HT1080 (cell line): ENCODE results near the gene APOBEC4. TPM values are rescaled to one million over a fixed set of nuclear protein-coding genes. Genes with fewer than 3 reads are reported as not detected.
"Not testable (repeated sequence)": the region's sequence is repeated elsewhere in the genome, so short reads cannot be mapped to it uniquely, and the experiment has no call there.

ENCODE experiments used
- DNase-seq: peaks from one replicate; pipeline ENCODE4 v3.0.0-alpha.2; 2015; ENCODE audit warnings: low read depth
- total RNA-seq: library from RNA; depleted of rRNA; stranded (reverse); fragments of >200 nt; shearing (Covaris generic); gene quantifications from 2 replicates; pipeline ENCODE4 v1.2.3, GENCODE V29; 2014

APOBEC4 gene
- total RNA-seq, 1 experiment from 2014 or later = not detected

DNA sequence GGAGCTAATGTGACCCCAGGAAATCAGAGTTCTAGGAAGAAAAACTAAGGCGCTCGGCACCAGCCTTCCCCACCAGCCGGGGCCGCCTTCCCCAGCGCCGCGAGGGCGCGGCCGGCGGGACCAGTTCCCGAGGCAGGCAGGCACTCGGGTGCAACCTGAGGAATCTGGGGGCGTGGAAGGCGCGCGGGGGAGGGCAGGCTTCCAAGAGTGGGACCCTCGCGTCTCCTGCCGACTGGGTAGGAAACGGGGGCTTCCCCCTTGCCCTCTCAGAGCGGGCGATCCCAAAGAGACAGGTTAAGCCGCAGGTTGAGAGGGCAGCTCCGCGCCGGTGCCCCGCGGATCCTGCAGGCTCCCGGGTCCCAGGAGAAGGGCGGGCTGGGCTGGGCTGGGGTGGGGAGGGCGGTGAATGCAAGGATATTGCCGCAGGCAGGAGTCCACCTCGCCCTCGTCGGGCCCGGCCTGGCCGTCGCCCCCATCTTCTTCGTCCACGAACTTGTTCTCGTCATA is 18.0 kb downstream of the APOBEC4 start:
- peak; percentile 10 for DNase-seq

- no peak for DNase-seq
Observed at GRCh38 chr1:183634429-183635065, 18.6 kb downstream of the APOBEC4 start.

- peak; percentile 90 for DNase-seq
Observed at GRCh38 chr1:183633676-183634343, 19.3 kb downstream of the APOBEC4 start.

- peak; percentile 46 for DNase-seq
Observed at GRCh38 chr1:183632964-183633363, 20.2 kb downstream of the APOBEC4 start.

DNA sequence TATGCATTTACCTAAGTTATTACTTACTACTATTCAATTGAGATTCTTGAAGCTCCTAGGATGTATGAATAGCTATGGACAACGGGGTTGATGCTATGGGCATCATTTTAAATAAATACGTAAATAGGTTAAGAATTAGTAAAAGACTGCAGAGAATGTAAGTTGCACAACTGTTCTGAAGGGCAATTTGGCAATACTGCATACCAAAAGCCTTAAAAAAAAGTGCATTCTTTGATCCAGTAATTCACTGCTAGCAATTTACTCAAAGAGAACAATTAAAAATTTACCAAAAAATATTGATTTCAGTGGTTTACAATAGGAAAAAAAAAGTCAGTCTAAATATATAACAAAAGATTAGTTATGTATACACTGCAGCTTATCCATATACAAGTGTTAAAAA is 21.0 kb downstream of the APOBEC4 start:
- DNase-seq = no peak

- no peak for DNase-seq
Observed at GRCh38 chr1:183630748-183631147, 22.4 kb downstream of the APOBEC4 start.

DNA sequence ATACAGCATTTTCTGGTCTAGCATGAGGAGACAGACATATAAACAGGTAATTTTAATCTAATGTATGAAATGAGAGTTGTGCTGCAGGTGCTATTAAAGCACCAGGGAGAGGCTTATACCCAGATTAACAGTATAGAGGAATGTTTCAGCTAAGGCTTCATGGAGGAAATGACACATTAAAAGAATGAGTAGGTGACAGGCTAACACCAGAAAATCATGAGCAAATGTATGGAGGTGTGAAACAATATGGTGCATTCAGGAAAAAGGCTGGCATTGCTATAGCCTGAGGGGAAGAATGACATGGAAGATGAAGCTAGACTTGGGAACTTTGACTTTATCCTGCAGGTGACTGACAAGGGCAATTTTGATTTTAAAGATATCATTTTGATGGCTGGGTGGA is 24.6 kb downstream of the APOBEC4 start:
- peak; percentile 40 for DNase-seq

DNA sequence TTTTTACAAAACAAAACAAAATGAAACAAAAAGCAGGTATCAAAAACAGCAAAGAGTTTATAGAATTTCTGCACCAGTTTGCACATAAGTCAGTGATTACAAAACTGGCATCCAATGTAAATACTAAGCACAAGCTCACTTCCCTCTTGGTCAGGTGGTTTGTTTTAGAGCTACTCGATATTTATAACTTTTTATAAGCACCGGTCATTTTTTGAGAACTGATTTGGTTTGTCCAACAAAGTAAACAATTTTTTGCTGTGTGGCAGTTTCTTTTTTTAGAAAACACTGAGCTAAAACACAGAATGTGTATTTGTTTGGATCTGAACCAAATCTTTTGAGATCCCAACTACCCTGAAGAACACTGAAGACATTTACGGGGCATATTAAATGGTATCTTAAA is 26.9 kb downstream of the APOBEC4 start:
- not testable (repeated sequence) for DNase-seq

DNA sequence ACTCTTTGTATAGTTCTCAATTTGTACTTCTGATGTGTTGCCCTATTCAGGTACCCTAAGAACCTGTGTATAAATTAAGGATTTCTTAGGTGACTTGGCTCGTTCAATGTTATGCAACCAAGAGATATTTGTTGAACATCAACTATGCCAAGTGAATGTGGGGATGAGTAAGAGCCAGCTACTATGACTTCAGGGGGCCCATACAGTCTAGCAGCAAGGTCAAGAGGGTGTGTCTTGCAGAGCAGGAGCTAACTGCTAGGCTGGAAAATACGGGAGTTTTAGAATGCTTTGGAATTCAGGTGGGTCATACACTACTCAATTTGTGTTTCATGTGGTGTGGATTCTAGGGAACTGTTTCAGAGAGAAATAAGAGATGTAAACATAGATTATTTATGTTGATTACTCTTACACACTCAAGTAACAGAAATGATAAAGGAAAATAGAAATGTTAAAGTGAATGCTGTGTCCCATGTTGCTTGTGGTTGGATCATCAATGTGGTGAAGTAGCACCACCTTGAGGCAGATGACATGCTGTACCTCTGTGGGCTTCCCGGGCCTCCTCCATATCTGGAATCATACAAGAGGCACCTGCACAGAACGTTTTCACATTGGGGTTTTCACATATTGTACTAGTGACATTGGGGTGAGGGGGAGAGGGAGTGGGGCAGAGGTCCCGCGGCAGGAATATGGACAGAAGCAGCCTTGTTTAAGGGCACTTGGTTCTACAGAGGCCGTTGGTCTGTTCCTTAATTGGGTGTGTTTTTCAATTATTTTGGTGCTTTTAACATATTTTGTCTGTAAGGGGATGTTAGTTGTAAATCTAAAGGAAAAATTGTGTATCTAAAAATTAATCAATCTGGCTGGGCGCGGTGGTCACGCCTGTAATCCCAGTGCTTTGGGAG is 30.0 kb downstream of the APOBEC4 start:
- DNase-seq = peak; percentile 67

GRCh38 chr1:183622013-183622412 is 31.1 kb downstream of the APOBEC4 start:
- no peak for DNase-seq

DNA sequence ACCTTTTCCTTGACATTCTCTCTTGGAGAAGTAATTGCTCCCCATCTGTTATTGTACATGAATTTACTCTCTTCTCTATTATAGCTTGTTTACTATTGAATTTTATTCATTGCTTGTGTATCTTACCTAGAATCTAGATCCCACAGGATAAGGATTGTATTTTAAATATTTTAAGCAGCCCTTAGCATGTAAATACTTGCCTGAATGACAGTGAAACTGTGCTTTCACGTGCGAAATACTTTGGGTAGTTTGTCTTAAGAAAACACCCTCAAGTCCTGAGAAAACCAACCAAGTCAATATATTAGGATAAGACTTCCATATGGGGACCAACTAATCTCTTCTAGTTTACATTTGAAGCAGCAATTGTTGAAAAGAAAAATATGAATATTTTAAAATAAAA is 32.8 kb downstream of the APOBEC4 start:
- no peak for DNase-seq

GRCh38 chr1:183619781-183620180 is 33.3 kb downstream of the APOBEC4 start:
- no peak for DNase-seq

- DNase-seq = not testable (repeated sequence)
Observed at GRCh38 chr1:183618202-183618601, 34.9 kb downstream of the APOBEC4 start.

GRCh38 chr1:183612975-183613374 is 40.1 kb downstream of the APOBEC4 start:
- DNase-seq = not testable (repeated sequence)

DNA sequence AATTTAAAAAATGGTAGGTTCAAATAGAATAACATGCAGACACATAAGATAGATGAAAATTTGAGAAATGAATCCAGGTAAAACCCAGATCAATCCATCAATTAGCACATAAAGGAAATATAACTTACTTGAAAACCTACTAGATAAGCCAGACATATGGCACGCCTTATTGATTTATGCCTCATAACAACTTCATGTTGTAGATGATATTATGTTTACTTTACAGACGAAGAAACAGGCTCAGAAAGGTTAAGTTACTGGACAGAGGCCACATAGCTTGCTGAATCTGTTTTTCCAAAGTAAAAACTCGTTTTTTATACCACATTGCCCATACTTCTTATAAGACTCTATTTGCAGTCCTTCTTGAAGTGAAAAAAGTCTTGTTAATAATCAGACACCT is 40.7 kb downstream of the APOBEC4 start:
- no peak for DNase-seq

DNA sequence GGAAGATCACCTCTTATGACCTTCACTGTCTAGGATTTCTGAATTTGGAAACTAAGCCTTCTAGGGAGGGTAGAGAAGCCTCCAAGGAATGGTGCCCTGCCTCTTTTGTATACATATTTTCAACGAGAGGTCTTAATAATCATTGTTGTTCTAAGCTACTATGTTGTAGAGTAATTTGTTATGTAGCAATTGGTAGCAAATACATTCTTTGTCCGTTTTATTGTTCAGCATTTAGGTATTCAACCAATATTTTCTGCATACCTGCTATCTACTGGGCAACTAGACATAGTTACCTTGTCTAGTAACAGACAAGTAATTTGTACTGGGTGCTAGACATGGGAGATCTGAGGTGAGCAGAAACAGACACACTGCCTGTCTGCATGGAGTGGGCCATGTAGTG is 42.1 kb downstream of the APOBEC4 start:
- DNase-seq = no peak

GRCh38 chr1:183609759-183610452 is 43.2 kb downstream of the APOBEC4 start:
- peak; percentile 70 for DNase-seq

DNA sequence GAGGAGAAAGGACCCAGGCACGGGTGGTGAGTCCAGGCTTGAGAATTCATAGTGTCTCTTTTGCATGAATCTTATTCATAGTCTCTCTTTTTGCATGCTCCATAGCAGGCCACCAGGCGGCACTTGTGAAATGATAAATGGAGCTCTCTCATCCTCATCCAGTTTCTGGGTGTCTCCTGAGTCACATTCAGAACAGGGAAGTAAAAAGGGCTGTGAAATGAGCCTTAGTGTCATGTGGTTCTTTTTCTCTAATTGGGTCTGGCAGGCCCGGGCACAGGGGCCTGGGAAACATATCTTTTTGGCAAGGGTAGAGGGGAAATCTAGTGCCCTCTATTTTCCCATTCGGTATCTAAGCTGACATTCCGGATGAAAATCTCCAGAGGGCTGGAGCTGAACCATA is 43.8 kb downstream of the APOBEC4 start:
- peak; percentile 74 for DNase-seq

DNA sequence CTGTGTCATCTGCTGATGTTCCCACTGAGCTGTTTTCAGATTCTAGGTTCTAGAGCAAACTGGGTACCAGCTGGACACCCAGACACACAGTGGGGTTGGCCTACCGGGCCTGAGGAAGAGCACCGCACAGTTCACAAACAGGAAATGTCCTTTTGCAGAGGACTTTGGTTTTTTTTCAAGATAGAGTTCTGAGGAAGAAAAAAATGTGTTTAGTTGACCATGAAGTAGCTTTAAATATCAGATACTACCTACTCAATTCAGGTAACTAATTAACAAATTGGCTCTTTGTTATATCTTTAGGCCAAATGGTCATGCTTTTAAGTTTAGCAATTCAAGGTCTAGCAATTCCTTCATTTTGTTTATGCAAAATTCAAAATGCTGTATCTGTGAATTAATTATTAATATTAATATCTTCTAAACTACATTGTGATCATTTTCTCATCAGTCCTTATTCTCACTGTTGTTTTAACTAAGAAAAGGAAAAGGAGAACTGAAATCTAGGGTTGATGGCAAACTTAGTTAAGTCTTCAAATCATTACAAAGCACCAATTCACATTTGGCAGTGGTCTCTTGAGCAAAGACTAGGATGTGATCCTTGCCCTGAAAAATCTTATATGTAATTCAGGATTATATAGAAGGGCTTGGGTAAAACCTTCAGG is 45.7 kb downstream of the APOBEC4 start:
- no peak for DNase-seq

DNA sequence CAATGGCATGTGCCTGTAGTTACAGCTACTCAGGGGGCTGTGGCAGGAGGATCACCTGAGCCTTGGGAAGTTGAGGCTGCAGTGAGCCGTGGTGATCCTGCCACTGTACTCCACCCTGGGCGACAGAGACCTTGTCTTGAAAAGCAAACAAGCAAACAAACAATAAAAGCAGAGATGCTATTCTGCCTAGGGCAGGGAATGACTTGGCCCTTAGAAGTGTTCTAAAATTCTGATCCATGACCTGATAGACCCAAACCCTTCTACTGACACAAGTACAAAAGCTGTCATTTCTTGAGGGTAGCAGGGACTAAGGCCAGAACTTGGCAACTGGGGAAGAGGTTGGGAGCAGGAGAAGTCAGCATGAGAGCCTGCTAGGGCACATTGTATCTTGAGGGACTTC is 47.2 kb downstream of the APOBEC4 start:
- DNase-seq = no peak

GRCh38 chr1:183604815-183605214 is 48.3 kb downstream of the APOBEC4 start:
- DNase-seq = no peak
